Sciatic nerve (tissue), 2 donors: Measurements from ENCODE around the gene P2RY8. TPM values are rescaled to one million over a fixed set of nuclear protein-coding genes. Genes with fewer than 3 reads are reported as not detected.
"Not testable (repeated sequence)": the region's sequence is repeated elsewhere in the genome, so short reads cannot be mapped to it uniquely, and the experiment has no call there.

ENCODE experiments used
- ATAC-seq: fragments of 200-7000 bp; cut with Tn5 transposase; one replicate; pipeline ENCODE4 v1.9.1; 2020; ENCODE audit warnings: mild to moderate bottlenecking, moderate library complexity
- DNase-seq: peaks from one replicate; pipeline ENCODE4 v3.0.0-alpha.2; 2020; ENCODE audit warnings: low spot score
- intact Hi-C: fragments of 100-400 bp; cut with DNase I; formaldehyde crosslinking; loops from one replicate; pipeline ENCODE4 v1.14.2; 2022
- total RNA-seq: library from RNA; stranded (reverse); fragmentation: NEBNext Ultra II Directional; extraction: Animal tissue kit (Norgen Biotek cat#: 25700); gene quantifications from one replicate; pipeline ENCODE4 v1.2.1, GENCODE V29; 2021
- donor health status: DM: no; HTN: no; CAD: no.
- donor health status: DM: no; HTN: no; CAD: no.

P2RY8 gene
- total RNA-seq, 1 donor from 2014 or later: 2.5 TPM

DNA sequence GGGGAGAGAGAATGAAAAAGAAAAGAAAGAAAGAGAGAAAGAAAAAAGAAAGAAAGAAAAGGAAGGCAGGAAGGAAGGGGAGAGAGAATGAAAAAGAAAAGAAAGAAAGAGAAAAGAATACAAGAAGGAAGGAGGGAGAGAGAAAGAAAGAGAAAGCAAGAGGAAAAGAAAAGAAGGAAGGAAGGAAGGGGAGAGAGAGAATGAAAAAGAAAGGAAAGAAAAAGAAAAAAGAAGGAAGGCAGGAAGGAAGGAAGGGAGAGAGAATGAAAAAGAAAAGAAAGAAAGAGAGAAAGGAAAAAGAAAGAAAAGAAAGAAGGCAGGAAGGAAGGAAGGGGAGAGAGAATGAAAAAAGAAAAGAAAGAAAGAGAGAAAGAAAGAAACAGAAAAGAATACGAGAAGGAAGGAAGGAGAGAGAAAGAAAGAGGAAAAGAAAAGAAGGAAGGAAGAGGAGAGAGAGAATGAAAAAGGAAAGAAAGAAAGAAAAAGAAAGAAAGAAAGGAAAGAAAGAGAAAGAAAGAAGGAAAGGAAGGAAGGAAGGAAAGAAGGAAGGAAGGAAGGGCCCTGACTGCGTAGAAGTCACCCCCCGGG lies 15.1 kb upstream of the P2RY8 start:
- ATAC-seq: no peak
- DNase-seq: no peak
- intact Hi-C loops: no loop called here

DNA sequence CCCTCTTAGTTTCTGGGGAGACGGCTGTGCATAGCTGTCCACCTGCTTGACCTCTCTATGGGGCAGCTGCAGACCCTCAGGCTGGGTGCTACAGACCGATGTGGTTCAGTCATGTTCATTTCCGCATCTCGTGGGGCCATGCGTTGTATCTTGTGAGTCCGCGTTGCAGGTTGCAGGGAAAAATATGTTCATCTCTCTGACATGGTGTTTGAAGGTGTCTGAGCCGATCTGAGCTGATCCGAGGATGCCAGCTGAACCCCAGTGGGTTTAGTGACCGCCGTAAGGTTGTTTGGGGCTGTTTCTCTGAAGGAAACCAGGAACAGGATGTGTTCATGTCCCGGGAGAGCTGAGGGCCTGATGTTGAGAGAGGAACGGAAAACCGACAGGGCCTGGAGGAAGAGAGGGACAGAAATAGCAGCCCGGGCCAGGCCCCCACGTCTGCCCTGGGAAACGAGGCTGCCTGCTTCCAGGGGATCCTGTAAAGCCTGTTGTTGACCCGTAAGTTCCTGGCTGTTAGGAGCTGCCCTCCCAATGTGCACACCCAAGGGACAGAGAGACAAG lies 9.8 kb upstream of the P2RY8 start:
- DNase-seq (no peak), ATAC-seq (no peak)
- intact Hi-C loops: no loop called here

DNA sequence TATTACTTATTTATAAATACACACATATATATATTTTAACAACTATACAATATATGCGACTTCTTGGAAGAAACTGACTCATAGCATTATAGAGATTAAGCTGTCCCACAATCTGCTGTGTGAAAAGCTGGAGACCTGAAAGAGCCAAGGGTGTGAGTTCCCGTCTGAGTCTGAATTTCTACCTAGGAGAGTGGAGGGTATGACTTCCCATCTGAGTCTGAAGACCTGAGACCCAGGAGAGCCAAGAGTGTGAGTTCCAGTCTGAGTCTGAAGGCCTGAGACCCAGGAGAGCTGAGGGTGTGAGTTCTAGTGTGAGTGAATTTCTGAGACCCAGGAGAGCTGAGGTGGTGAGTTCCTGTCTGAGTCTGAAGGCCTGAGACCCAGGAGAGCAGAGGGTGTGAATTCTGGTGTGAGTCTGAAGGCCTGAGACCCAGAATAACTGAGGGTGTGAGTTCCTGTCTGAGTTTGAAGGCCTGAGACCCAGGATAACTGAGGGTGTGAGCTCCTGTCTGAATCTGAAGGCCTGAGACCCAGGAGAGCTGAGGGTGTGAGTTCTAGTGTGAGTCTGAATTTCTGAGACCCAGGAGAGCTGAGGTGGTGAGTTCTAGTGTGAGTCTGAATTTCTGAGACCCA lies 8.9 kb upstream of the P2RY8 start:
- ATAC-seq (no peak), DNase-seq (no peak)
- intact Hi-C loops: no loop called here

DNA sequence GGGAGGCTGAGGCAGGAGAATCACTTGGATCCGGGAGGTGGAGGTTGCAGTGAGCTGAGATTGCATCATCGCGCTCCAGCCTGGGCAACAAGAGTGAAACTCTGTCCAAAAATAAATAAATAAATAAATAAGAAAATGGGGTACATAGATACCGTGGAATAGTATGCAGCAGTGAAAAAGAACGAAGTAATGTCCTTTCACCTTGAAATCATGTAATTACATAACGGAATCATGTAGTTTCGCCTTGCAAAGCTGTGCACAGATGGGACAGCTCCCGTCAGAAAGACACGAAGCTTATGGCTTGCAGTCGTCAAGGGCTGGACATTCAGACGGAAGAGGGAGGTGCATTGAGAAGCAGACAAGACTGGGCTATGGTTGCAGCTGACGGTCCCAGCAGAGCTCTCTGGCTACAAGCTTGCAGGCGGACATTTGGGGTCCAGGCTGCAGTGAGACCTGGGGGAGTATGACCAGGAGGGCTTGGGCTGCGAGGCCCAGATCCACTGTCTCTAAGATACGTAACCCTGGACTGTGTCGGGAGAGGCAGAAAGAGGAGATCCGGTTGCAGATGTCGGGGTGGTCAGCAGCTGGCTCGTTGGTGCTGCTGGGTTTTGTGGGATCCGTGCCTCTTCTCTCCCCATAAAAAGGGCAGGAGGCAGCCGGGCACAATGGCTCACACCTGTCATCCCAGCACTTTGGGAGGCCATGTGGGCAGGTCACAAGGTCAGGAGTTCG lies 6.2 kb upstream of the P2RY8 start:
- intact Hi-C loops: loop anchor here (5.0 kb wide), 1 partner anchor 1369 kb away; no protein-coding TSS in a partner anchor
- ATAC-seq: no peak
- no peak for DNase-seq

DNA sequence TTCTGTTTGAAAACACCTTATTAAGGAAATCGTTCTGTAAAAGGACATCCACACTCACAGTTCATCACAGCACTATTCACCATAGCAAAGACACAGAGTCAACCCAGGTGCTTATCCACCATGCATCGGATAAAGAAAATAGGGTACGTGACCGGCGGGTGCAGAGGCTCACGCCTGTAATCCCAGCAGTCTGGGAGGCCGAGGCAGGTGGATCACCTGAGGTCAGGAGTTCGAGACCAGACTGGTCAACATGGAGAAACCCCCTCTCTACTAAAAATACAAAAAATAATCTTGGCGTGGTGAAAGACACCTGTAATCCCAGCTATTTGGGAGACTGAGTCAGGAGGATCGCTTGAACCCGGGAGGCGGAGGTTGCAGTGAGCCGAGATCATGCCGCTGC lies 2.2 kb upstream of the P2RY8 start:
- intact Hi-C loops, ATAC-seq, DNase-seq: not testable (repeated sequence)

DNA sequence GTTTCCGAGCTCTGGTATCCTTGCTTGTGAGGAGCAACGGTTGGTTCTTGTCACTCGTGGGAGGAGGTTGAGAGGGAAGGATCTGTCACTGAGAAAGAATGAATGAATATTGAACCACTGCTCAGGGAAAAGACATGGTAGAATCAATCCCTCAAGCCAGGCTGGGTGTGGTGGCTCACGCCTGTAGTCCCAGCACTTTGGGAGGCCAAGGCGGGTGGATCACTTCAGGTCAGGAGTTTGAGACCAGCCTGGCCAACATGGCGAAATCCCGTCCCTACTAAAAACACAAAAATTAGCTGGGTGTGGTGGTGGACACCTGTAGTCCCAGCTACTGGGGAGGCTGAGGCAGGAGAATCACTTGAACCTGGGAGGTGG lies 718 bp upstream of the P2RY8 start:
- ATAC-seq, intact Hi-C loops, DNase-seq: not testable (repeated sequence)

DNA sequence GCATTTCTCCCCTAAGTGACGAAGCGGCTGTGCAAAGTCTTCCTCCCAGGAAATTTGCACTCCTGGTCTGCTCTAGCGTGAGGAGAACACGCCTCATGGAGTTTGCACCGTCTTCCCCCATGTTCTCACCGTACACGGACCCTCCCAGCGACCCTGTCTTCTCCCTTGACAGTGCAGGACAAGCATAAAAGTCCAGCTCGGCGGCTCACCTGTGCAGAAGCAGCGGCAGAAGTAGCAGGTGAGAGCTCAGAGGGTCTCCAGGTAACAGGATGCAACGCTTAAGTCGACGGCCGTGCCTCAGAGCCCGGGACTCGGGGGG lies 314 bp downstream of the P2RY8 start:
- ATAC-seq (peak; percentile 38), DNase-seq (no peak)
- intact Hi-C loops: no loop called here

DNA sequence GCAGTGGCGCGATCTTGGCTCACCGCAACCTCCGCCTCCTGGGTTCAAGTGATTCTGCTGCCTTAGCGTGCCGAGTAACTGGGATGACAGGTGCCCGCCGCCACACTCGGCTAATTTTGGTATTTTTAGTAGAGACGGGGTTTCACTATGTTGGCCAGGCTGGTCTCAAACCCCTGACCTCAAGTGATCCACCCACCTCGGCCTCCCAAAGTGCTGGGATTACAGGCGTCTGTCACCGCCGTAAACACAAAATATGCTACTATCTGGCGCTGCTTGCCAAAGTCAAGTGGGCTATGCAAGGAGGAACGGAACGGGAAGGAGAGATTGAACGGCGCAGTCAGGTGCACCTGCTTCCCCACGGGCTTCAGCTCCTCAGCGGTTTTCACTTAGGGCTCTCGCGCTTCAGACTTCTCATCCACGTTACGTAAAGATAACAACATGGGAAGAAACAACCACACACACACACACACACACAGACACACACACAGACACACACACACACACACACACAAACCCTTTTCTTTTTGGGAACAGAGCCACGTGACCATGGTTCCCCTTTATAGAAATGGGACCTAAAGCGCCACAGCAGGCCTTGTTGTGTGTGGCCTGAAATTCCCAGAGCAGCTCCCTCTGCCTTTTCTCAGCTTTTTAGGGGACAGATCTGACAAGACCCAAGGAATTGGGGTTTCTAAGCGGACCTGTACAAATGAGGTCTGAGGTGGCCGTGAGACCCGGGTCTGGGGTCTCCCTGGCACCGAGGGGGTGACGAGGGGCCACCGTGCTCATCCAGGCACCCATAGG lies 1.5 kb downstream of the P2RY8 start:
- ATAC-seq (peak; percentile 72), DNase-seq (no peak)
- intact Hi-C loops: no loop called here

DNA sequence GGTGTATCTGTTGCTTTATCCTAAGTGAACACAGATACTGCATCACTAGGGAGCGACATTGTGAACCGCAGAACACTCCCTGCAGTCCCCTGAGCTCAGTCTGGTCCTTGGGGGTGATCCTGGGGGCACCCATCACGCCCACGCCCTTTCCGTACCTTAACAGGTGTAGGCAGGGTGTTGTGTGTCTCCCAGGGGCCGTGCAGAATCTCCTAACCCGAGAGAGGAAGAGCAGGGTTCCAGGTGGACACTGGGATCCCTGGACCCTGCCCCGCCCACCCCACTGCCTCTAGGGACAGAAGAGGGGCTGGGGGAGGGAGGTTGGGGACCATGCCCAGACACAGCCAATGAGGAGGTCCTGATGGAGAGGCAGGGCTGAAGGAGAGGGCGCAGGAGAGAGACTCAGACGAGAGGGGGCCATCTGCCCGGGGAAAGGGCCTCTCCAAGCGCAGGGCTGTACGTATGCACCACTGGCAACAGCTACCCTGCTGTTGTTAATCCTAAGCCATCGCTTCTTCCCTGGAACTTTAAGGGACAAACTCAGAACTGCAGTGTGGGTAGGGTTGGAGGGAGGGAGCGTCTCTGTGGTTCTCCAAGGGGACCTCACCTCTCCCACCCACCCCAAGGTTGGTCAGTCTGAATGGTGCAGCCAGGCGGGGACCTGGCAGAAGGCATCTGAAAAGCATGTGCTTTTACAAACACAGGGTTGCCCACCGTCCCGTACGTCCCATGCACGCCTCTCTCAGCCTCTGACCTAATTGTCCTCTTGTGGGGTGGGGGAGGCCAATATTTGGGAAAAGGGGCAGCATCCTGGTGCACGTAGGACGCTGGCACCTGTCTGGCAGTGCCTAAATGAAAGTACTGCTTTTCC lies 2.5 kb downstream of the P2RY8 start:
- ATAC-seq (peak; percentile 23), DNase-seq (no peak)
- intact Hi-C loops: no loop called here

DNA sequence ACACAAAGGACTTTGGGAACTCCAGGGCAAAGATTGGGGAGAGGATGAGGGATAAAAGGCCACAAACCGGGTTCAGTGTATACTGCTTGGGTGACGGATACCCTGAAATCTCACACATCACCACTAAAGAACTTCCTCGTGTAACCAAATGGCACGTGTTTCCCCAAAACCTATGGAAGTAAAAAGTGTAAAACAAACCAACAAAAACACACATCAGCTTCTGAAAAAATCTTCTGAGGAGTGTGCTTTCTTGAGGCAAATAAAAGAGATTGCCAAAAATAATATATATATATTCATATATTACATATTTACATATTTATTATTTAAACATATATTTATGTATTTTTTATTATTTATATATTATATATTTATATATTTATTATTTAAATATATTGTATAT lies 3.9 kb downstream of the P2RY8 start:
- no peak for DNase-seq
- ATAC-seq: no peak
- intact Hi-C loops: no loop called here

DNA sequence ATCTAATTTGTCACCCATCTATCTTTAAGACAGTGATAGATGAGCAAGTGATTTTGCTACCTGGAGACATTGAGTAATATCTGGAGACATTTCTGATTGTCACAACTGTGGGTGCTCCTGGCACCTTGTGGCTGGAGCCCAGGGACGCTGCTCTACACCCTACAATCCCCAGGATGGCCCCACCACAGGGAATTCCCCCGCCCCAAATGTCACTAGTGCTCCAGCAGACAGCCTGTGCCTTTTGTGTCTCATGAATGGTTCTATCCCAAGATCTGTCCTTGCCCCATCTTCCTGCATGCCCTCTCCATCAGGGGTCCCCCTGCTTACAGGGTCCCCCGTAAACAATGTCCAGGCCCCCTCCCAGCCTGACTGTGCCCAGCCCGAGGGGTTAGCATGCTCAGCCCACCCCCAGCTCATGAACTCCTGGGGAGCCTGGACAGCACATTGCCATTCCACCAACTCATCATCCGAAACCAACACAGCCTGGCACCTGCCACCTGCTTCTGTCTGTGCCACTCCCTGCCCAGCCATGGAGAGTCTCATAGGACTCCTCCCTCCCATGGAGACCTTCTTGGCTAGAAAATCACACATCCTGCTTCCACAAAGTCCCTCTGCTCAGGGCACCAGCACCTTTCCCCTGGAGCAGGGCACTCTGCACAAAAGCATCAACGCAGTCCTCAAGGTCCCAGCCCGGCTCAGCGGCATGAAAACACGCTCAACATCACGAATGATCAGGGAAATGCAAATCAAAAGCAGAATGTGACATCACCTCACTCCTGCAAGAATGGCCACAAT lies 5.7 kb downstream of the P2RY8 start:
- intact Hi-C loops: no loop called here
- DNase-seq (no peak), ATAC-seq (no peak)

DNA sequence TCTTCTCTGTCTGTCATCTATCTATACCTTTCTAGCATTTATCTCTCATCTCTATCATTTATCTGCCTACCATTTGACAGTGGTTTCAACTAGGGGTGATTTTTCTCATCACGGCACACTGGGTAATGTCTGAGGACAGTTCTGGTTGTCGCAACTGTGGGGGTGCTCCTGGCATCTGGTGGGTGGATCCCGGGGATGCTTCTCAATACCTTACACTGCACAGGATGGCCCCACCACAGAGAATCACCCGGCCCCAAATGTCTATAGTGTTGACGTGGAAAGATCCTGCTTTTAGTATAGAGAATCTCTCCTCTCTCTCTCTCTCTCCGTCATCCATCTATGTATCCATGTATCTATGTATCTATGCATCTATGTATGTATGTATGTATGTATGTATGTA lies 7.2 kb downstream of the P2RY8 start:
- intact Hi-C loops: no loop called here
- DNase-seq (no peak), ATAC-seq (no peak)

DNA sequence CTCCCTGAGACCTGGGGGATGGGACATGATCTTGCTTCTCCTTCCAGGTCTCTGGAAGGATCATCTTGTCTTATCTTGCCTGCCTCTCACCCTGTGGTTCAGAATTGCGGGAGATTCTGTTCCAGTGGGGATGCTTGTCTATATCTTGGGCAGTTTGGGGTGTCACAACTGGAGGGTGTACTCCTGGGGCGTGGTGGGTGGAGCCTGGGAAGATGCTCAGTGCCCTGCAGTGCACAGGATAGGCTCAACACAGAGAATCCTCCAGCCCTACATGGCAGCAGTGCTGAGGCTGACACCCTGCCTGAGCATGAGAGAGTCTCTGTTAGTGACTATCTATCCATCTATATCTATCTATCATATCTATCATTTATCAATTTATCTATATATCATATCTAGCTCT lies 7.7 kb downstream of the P2RY8 start:
- DNase-seq: no peak
- intact Hi-C loops: no loop called here
- ATAC-seq: no peak

DNA sequence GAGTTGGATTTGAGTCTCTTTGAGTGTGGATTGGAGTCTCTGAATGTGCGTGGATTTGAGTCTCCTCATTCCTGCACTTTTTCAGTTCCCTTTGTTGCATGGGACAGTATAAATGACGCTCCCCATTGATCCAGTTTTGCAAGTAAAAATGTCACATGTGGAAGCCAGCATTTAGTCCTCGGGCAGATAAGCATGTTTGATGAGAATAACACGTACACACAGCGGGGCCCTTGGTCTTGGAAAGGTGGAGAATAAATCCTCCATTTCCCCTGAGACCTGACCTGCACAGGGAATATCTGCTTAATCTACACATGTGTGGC lies 8.1 kb downstream of the P2RY8 start:
- DNase-seq (no peak), ATAC-seq (no peak)
- intact Hi-C loops: no loop called here

DNA sequence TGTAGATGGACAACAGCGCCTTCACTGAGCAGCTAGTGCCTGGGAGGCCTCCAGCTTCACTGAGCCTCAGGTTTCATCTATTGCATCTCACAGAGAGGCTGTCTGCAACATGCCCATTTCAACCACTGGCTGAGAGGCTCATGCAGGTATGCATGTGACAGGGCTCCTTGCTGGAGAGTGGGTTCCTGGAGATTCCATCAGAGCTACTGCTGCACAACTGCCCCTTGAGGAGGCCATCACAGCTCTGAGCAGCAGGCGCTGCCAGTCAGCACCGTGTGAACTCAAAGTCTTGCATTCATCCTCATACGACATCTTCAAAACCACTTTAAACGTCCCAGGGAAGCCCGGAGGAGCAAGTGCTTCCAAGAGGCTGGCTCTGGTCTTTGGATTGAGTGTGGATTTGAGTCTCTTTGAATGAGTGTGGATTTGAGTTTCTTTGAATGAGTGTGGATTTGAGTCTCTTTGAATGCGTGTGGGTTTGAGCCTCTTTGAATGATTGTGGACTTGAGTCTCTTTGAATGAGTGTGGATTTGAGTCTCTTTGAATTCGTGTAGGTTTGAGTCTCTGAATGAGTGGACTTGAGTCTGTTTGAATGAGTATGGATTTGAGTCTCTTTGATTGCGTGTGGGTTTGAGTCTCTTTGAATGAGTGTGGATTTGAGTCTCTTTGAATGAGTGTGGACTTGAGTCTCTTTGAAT lies 8.7 kb downstream of the P2RY8 start:
- DNase-seq (no peak), ATAC-seq (no peak)
- intact Hi-C loops: no loop called here

DNA sequence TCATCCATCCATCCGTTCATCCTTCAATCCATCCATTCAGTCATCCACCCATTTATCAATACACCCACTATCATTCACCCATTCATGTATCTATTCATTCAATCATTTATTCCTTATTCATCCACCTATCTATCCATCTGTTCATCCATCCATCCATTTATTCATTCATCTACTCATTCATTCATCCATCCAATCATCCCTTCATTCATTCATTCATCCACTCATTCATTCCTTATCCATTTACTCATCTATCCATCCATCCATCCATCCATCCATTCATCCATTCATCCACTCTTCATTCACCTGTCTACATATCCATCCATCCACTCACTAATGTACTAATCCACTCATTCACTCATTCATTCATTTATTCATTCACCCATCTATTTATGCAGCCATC lies 9.5 kb downstream of the P2RY8 start:
- DNase-seq (no peak), ATAC-seq (no peak)
- intact Hi-C loops: no loop called here

DNA sequence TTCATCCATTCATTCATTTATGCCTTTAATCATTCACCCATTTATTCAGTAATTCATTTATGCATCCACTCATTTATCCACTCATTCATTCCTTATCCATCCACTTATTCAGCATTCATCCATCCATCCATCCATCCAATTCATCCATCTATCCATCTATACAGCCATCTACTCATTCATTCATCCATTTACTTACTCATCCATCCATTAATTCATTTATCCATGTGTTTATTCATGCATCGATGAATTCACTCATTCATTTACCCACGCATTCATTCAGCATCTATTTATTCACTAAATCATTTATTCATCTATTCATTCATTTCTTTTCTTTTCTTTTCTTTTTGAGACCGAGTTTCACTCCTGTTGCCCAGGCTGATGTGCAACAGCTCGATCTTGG lies 10.4 kb downstream of the P2RY8 start:
- DNase-seq: no peak
- no peak for ATAC-seq
- intact Hi-C loops: no loop called here
